HG03280 (cell line): ENCODE measurements around the gene EFCC1.

ENCODE experiments used
- ATAC-seq: cut with Tn5 transposase; IDR thresholded peaks from one replicate; pipeline ENCODE4 v1.9.1; 2021; ENCODE audit warnings: mild to moderate bottlenecking, moderate library complexity; ENCODE audit not compliant: unreplicated experiment

EFCC1 gene

DNA sequence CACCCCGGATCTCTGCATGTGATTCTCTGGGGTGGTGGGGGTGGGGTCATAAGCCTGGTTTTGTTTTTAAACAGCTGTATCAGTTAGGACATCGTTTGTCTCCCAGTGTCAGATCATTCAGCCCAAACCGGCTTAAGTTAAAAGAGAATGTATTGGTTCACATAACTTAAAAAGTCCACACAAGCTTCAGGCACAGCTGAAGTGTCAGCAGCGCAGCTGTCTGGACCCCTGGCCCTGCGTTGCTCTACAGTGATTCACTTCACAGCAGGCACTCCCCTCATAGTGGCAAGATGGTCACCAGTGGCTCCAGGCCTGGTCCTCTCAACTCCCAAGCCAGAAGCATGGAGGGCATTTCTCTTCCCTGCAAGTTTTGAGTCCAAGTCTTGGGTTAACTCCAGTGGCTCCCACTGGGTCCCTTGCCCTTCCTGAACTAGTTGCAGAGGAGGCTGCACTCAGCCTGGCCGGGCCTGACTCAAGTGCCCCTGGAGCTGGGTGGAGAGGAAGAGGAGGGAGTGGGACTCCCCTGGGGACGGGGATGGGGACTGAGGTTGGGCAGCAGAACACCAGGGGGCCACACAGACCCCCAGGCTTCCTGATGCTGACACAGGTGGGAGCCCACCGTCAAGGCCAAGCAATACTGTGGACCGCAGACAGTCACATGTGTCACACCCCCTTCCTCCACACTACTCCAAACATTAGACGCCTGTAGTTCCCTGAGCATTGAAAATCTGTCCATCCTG lies 30.5 kb downstream of the EFCC1 start:
- ATAC-seq: no peak

GRCh38 chr3:129032716-129033115 lies 31.6 kb downstream of the EFCC1 start:
- no peak for ATAC-seq

DNA sequence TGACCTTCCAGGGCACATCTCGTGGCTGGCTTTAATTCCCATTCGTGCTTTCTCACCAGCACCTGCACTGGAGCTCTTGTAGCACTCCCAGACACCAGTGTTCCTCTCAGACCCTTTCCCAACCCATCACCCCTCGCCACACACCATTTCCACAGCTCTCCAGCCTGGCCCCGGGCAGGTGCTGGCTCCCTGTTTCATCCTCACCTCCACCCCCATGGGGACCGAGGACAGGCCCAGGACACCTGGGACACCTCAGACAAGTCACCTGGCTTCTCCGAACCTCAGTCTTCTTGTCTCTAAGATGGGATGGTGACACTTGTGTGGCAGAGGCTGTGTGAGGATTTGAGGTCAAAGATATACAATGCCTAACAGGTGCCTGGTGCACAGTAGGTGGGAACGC lies 32.0 kb downstream of the EFCC1 start:
- no peak for ATAC-seq

GRCh38 chr3:129033633-129034321 lies 32.7 kb downstream of the EFCC1 start:
- ATAC-seq: no peak

DNA sequence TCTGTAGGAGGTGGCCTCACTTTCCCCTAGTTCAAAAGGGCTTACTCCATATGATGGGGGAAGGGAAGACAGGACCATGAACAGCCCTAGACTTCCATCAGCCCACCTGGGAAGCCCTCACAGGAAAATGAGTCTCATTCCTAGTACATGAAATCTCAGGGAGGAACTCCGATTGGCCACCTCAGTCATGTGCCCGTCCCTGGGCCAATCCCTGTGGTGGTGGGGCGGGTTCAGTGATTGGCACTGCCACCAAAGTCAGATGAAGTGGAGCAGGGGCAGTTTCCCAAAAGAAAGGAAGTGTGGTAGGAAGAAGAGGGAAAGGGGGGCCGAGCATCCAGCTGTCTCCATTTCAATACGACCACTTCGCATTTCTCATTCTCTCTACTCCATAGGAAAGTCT lies 33.5 kb downstream of the EFCC1 start:
- ATAC-seq: no peak

GRCh38 chr3:129035360-129036221 lies 34.5 kb downstream of the EFCC1 start:
- no peak for ATAC-seq

GRCh38 chr3:129036222-129037092 lies 35.4 kb downstream of the EFCC1 start:
- ATAC-seq: no peak

- ATAC-seq: no peak
These were observed 36.0 kb downstream of the EFCC1 start for GRCh38 chr3:129037093-129037419.

- ATAC-seq: no peak
These were observed 37.2 kb downstream of the EFCC1 start for GRCh38 chr3:129038121-129038855.

DNA sequence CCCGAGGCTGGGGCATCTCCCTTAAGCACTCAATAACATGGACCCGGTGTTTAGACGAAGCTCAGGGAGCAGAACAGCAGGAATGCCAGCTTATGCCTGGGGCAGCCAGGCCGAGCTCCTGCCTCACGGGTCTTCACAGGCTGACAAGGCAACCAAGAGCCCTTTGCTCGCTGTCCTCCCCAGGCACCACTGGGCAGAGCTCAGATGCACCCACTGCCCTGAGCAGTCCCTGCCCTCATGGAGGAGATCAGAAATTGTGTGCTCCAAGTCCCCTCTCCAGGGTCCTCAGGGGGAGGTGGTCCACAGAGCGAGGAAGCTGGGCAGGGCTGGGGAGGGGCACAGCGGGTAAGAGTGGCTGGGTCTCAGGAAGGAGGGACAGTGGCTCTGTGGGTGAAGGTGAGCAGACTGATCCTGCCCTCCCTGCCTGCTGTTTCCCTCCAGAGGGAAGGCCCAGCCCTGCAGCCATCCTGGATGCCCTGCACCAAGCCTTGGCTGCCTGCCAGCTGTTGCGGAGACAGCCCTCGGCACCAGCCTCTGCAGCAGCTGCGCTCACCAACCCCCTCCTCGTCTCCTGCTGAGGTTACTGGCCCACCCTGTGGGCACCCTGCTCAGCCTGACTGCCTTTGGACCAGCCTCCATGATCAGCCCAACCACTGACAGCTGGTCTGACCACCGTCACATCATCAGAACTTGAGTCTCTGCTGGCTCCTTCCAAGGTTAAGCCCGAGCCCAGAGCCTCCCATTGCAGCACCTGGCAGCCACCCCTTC lies 38.4 kb downstream of the EFCC1 start:
- no peak for ATAC-seq

DNA sequence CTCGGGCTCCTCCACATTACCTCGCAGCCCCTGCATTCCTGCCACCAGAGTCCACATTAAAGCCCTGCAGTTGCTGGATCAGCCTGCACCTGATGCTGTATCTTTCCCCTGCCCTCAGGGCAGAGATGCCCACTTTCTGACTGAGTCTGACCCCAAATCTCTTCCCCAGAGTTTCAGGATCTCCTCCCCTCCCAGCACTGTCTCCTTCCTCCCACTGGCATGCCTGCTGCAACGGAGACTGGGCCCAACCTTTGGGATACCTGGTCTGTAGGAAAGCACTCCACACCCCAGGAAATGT lies 38.9 kb downstream of the EFCC1 start:
- no peak for ATAC-seq

GRCh38 chr3:129040579-129041300 lies 39.6 kb downstream of the EFCC1 start:
- no peak for ATAC-seq

DNA sequence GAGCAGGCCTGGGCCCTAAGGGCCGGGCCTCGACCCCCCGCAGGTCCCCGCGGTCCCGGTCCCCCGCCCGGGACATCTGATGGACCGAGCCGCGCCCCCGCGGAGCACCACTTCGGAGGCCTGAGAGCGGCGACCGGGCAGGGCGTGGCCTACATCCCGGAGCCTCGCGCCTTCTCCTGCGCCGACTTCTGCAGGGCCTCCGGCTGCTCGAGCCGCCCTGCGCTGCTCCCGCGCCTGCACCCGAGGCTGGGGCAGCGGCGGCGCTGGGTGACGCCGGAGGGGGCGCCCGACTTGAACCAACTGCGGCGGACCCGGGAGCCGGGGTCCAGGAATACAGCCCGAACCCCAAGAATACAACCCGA lies 44.6 kb downstream of the EFCC1 start:
- ATAC-seq: no peak

GRCh38 chr3:129046037-129046731 lies 45.1 kb downstream of the EFCC1 start:
- no peak for ATAC-seq

DNA sequence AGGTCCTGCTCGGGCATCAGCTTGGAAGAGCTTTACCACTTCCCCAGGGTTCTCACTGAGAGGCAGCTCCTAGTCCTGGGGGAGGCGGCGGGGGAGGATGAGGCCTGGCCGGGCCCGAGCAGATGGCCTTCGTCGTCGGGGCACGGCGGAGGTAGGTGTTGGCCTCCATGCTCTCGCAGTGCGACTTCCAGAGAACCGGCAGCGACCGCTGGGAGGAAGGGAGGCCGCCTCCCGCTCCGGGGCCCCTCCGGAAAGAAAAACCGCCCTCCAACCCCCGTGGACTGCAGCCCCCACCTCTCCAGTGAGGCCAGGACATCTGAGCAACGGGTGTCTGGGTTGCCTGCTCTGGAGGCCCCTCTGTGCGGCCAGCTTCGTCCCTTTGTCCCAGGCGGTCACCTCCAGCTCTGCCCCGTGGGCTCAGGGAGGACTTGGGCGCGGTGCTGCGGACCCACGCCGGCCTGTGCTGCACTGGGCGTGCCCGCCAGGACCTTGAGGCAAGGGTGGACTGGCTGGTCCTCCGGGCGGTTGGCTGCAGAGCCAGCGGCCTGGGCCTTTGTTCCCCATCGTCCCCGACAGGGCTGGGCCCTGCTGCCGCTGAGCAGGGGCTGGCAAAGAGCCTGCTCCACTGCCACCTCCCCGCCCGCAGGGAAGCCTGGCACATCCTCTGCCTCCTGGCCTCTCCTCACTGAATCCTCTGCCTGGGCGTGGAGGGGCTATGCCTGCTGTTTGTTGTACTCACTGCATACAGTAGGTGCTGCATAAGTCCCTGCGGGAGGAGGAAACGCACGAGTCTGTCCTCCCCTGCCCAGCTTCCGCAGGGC lies 45.8 kb downstream of the EFCC1 start:
- no peak for ATAC-seq

- ATAC-seq: no peak
These were observed 46.4 kb downstream of the EFCC1 start for GRCh38 chr3:129047553-129047839.

GRCh38 chr3:129050556-129051295 lies 49.6 kb downstream of the EFCC1 start:
- no peak for ATAC-seq
